H9 (cell line): Measurements from ENCODE around the gene LRCH1. TPM values are rescaled to one million over a fixed set of nuclear protein-coding genes. Genes with fewer than 3 reads are reported as not detected.

Experiments
- DNase-seq: peaks from one replicate; pipeline ENCODE4 v3.0.0-alpha.2; 2017
- H2AFZ ChIP-seq: one replicate; pipeline ENCODE4 v1.6.1; 2013; ENCODE audit warnings: mild to moderate bottlenecking, low read length, control low read depth, moderate library complexity
- H2AK5ac ChIP-seq: 2 replicates; pipeline ENCODE4 v1.6.1; 2013; ENCODE audit warnings: low read length, control low read depth, mixed read lengths; ENCODE audit not compliant: insufficient read length
- H2BK120ac ChIP-seq: one replicate; pipeline ENCODE4 v1.6.1; 2013; ENCODE audit warnings: low read depth, mild to moderate bottlenecking, low read length, control low read depth, inconsistent platforms; ENCODE audit not compliant: poor library complexity, severe bottlenecking
- H2BK12ac ChIP-seq: 2 replicates; pipeline ENCODE4 v1.6.1; 2013; ENCODE audit warnings: low read length, control low read depth, mixed read lengths, low read depth; ENCODE audit not compliant: insufficient read length
- H2BK15ac ChIP-seq: 2 replicates; pipeline ENCODE4 v1.6.1; 2013; ENCODE audit warnings: low read depth, low read length, control low read depth
- H2BK20ac ChIP-seq: one replicate; pipeline ENCODE4 v1.6.1; 2013; ENCODE audit warnings: low read depth, mild to moderate bottlenecking, low read length, control low read depth, inconsistent platforms; ENCODE audit not compliant: poor library complexity, severe bottlenecking
- H2BK5ac ChIP-seq: 2 replicates; pipeline ENCODE4 v1.6.1; 2013; ENCODE audit warnings: low read length, control low read depth, mixed read lengths; ENCODE audit not compliant: insufficient read length
- H3K14ac ChIP-seq: 2 replicates; pipeline ENCODE4 v1.6.1; 2013; ENCODE audit warnings: low read length, control low read depth; ENCODE audit not compliant: insufficient read depth
- H3K18ac ChIP-seq: 2 replicates; pipeline ENCODE4 v1.6.1; 2013; ENCODE audit warnings: low read depth, mild to moderate bottlenecking, mixed read lengths, low read length, control low read depth; ENCODE audit not compliant: insufficient read length
- H3K23ac ChIP-seq: 2 replicates; pipeline ENCODE4 v1.6.1; 2013; ENCODE audit warnings: low read length, control low read depth, mixed read lengths, low read depth; ENCODE audit not compliant: insufficient read length
- H3K23me2 ChIP-seq: 2 replicates; pipeline ENCODE4 v1.6.1; 2013; ENCODE audit warnings: low read depth, mild to moderate bottlenecking, mixed read lengths, low read length, control low read depth; ENCODE audit not compliant: insufficient read length, poor library complexity, severe bottlenecking
- H3K27ac ChIP-seq: 2 replicates; pipeline ENCODE4 v1.5.1; 2013; ENCODE audit warnings: low read length, control low read depth, mixed read lengths, low read depth; ENCODE audit not compliant: insufficient read length
- H3K27me3 ChIP-seq: 2 replicates; pipeline ENCODE4 v1.6.1; 2013; ENCODE audit warnings: low read length, control low read depth, inconsistent platforms; ENCODE audit not compliant: insufficient read depth
- H3K4ac ChIP-seq: 2 replicates; pipeline ENCODE4 v1.6.1; 2013; ENCODE audit warnings: low read depth, mild to moderate bottlenecking, control low read depth, inconsistent platforms, low read length, moderate library complexity
- H3K4me1 ChIP-seq: 2 replicates; pipeline ENCODE4 v1.6.1; 2013; ENCODE audit warnings: low read length, control low read depth, inconsistent platforms; ENCODE audit not compliant: insufficient read depth
- H3K4me2 ChIP-seq: 2 replicates; pipeline ENCODE4 v1.6.1; 2013; ENCODE audit warnings: low read length, control low read depth, mixed read lengths; ENCODE audit not compliant: insufficient read length, insufficient read depth
- H3K56ac ChIP-seq: 2 replicates; pipeline ENCODE4 v1.6.1; 2013; ENCODE audit warnings: low read depth, mild to moderate bottlenecking, mixed read lengths, low read length, control low read depth; ENCODE audit not compliant: insufficient read length
- H3K79me1 ChIP-seq: 2 replicates; pipeline ENCODE4 v1.6.1; 2013; ENCODE audit warnings: low read depth, mild to moderate bottlenecking, moderate library complexity, low read length, control low read depth, inconsistent platforms; ENCODE audit not compliant: insufficient read depth, poor library complexity, severe bottlenecking
- H3K79me2 ChIP-seq: 2 replicates; pipeline ENCODE4 v1.6.1; 2013; ENCODE audit warnings: low read length, control low read depth, inconsistent platforms; ENCODE audit not compliant: insufficient read depth
- H3K9ac ChIP-seq: 2 replicates; pipeline ENCODE4 v1.6.1; 2013; ENCODE audit warnings: low read length, control low read depth, mixed read lengths; ENCODE audit not compliant: insufficient read length; ENCODE audit errors: extremely low read depth
- H3K9me3 ChIP-seq: one replicate; pipeline ENCODE4 v1.6.1; 2013; ENCODE audit warnings: low read depth, low read length, inconsistent platforms; ENCODE audit not compliant: control insufficient read depth
- H3T11ph ChIP-seq: one replicate; pipeline ENCODE4 v1.6.1; 2013; ENCODE audit warnings: mild to moderate bottlenecking, low read length, control low read depth, inconsistent platforms
- H4K20me1 ChIP-seq: one replicate; pipeline ENCODE4 v1.6.1; 2013; ENCODE audit not compliant: control insufficient read depth, insufficient read length, insufficient read depth
- H4K5ac ChIP-seq: 2 replicates; pipeline ENCODE4 v1.6.1; 2013; ENCODE audit warnings: low read depth, mild to moderate bottlenecking, mixed read lengths, low read length, control low read depth; ENCODE audit not compliant: insufficient read length
- H4K8ac ChIP-seq: replicated peaks from 2 replicates; pipeline ENCODE4 v1.6.1; 2013; ENCODE audit warnings: low read length, control low read depth, mixed read lengths, low read depth; ENCODE audit not compliant: insufficient read length
- H4K91ac ChIP-seq: 2 replicates; pipeline ENCODE4 v1.6.1; 2013; ENCODE audit warnings: low read depth, mild to moderate bottlenecking, moderate library complexity, mixed read lengths, low read length, control low read depth; ENCODE audit not compliant: insufficient read length
- H3K27ac Mint-ChIP-seq, 3 experiments: 2 replicates in 2 of 3; 3 replicates in 1 of 3; pipeline ENCODE4 v1.8.0; 2020 to 2021; ENCODE audit warnings: mixed read lengths in 3 of 3, mild to moderate bottlenecking in 1 of 3, moderate library complexity in 1 of 3
- H3K27me3 Mint-ChIP-seq: 2 replicates; pipeline ENCODE4 v1.8.0; 2021; ENCODE audit warnings: low read depth, mild to moderate bottlenecking, moderate library complexity, mixed read lengths
- H3K36me3 Mint-ChIP-seq, 3 experiments: 2 replicates in 2 of 3; 3 replicates in 1 of 3; pipeline ENCODE4 v1.8.0; 2020 to 2021; ENCODE audit warnings: low read depth in 3 of 3, mixed read lengths in 3 of 3; ENCODE audit not compliant: insufficient read depth in 1 of 3
- H3K4me1 Mint-ChIP-seq, 2 experiments: 2 replicates each; pipeline ENCODE4 v1.8.0; 2020; ENCODE audit warnings: mixed read lengths in 2 of 2
- H3K4me3 Mint-ChIP-seq, 2 experiments: 2 replicates in 1 of 2; 3 replicates in 1 of 2; pipeline ENCODE4 v1.8.0; 2020 to 2021; ENCODE audit warnings: mild to moderate bottlenecking in 2 of 2, mixed read lengths in 2 of 2, moderate library complexity in 1 of 2
- H3K9me3 Mint-ChIP-seq, 2 experiments: 2 replicates in 1 of 2; 3 replicates in 1 of 2; pipeline ENCODE4 v1.8.0; 2020; ENCODE audit warnings: mild to moderate bottlenecking in 2 of 2, mixed read lengths in 2 of 2, moderate library complexity in 1 of 2
- CTCF ChIP-seq: fragments of 200-600 bp; sonication (generic); conservative IDR thresholded peaks from 3 replicates; pipeline ENCODE4 v1.8.0; 2021; ENCODE audit warnings: antibody characterized with exemption, mild to moderate bottlenecking
- WGBS: extraction: QIAGEN DNeasy Blood & Tissue Kit; methylation state at CpG from one replicate; pipeline ENCODE4 v1.1.7; 2013; ENCODE audit warnings: missing lambda C conversion rate, low lambda C conversion rate, mixed read lengths; ENCODE audit not compliant: insufficient read length; ENCODE audit errors: extremely low coverage; 5-methylcytosine and 5-hydroxymethylcytosine counted together
- total RNA-seq: library from RNA; stranded (reverse); gene quantifications from 2 replicates; pipeline ENCODE4 v1.2.1, GENCODE V29; 2021

LRCH1 gene
- total RNA-seq, 1 experiment from 2014 or later, result 8.0 TPM

- Histone ChIP-seq H3K9me3 (no peaks in the 10 kb centered on the region), H2BK20ac (no peak overlapping the region), H3K18ac (no peak overlapping the region), H2BK12ac (no peak overlapping the region), H3K79me1 (peaks cover 10% of the 10 kb centered on the region), H3K4me2 (no peak overlapping the region), H2AK5ac (no peak overlapping the region), H3K4me1 (peaks cover 21% of the 10 kb centered on the region), H3K4ac (no peak overlapping the region), H3K27ac (no peak overlapping the region), H3K14ac (no peak overlapping the region), H4K20me1 (no peaks in the 10 kb centered on the region), H4K91ac (no peak overlapping the region), H3K79me2 (peaks cover 8% of the 10 kb centered on the region; the same call in 1 of the 2 replicates), H4K8ac (no peak overlapping the region), H3K23ac (no peak overlapping the region), H3K9ac (no peak overlapping the region), H2BK15ac (no peak overlapping the region), H4K5ac (no peak overlapping the region), H3K23me2 (no peaks in the 10 kb centered on the region), H3K27me3 (no peaks in the 10 kb centered on the region), H3K56ac (no peak overlapping the region), H3T11ph (no peak overlapping the region), H2BK120ac (no peak overlapping the region), H2AFZ (no peak overlapping the region), H2BK5ac (no peak overlapping the region)
- TF ChIP-seq CTCF, result no peak
- Mint-ChIP-seq H3K9me3 (no peaks in the 10 kb centered on the region), H3K36me3 (no peaks in the 10 kb centered on the region; a peak in 1 of 7 replicates), H3K4me3 (no peak overlapping the region), H3K27me3 (no peaks in the 10 kb centered on the region), H3K27ac (peak overlapping the region in 2 of 3 experiments; percentile 66 to 85; a peak in 5 of 7 replicates), H3K4me1 (peaks cover 51 to 54% of the 10 kb centered on the region in 2 experiments)
- no CpG with 5 or more reads among the region's 3 CpGs for WGBS
- no peak for DNase-seq
These were observed 71.4 kb downstream of the LRCH1 start for GRCh38 chr13:46624353-46624752.
